ENCODE results near the gene BGLAP.

Gene BGLAP

GRCh38 chr1:156282479-156283222 lies 40.7 kb downstream of the BGLAP start, which contains the start of gene SMG5 (continued):
- TF ChIP-seq ZNF239 (tag by site-specific recombination; IDR thresholded peaks at IDR 0.05) (no peak), SCRT2 (tag by site-specific recombination; IDR thresholded peaks at IDR 0.05) (0 out of 2 replicates have a peak, but pooled peaks have one; percentile 26), ZBTB48 (tag by site-specific recombination; IDR thresholded peaks at IDR 0.05) (peak; percentile 97), ZNF221 (tag by site-specific recombination; IDR thresholded peaks at IDR 0.05; ENCODE audit: borderline replicate concordance) (no peak), ZNF433 (tag by site-specific recombination; IDR thresholded peaks at IDR 0.05; ENCODE audit: low read depth) (no peak), GFI1B (tag by site-specific recombination; IDR thresholded peaks at IDR 0.05) (no peak; the same call in 1 of the 2 replicates), SP7 (tag by site-specific recombination; IDR thresholded peaks at IDR 0.05) (peak; percentile 93), ZNF843 (tag by site-specific recombination; IDR thresholded peaks at IDR 0.05) (peak; percentile 78), ZNF394 (tag by site-specific recombination; IDR thresholded peaks at IDR 0.05; ENCODE audit: borderline replicate concordance) (peak; percentile 92), ZNF501 (tag by site-specific recombination; IDR thresholded peaks at IDR 0.05) (peak; percentile 96), ZNF785 (tag by site-specific recombination; IDR thresholded peaks at IDR 0.05) (0 out of 2 replicates have a peak, but pooled peaks have one; percentile 73), ELK4 (IDR thresholded peaks at IDR 0.05; ENCODE audit: borderline replicate concordance, low read depth, low read length) (peak; percentile 64; the same call in 1 of the 2 replicates), ZIC2 (tag by site-specific recombination; IDR thresholded peaks at IDR 0.05) (peak; percentile 59), ZNF639 (tag by site-specific recombination; IDR thresholded peaks at IDR 0.05) (peak; percentile 97), ZNF558 (tag by site-specific recombination; IDR thresholded peaks at IDR 0.05) (peak; percentile 86)

GRCh38 chr1:156283521-156283920 lies 41.5 kb downstream of the BGLAP start:
- Histone ChIP-seq H3K4me1 (ENCODE audit: control insufficient read depth, insufficient read depth, low read length) (peaks cover 4% of the 10 kb centered on the region; the same call in 1 of the 2 replicates), H3K9me3 (ENCODE audit: control insufficient read depth, insufficient read depth, low read depth, low read length) (no peaks in the 10 kb centered on the region), H3K4me3 (ENCODE audit: low read depth, low read length) (peak overlapping the region; percentile 91), H3K27ac (ENCODE audit: extremely low read depth, low read depth, low read length) (no peak overlapping the region; the same call in 1 of the 2 replicates), H3K36me3 (ENCODE audit: control insufficient read depth in 2 of 2, insufficient read depth in 1 of 2, low read length in 2 of 2) (peaks cover 4 to 45% of the 10 kb centered on the region in 2 experiments; a peak in 2 of 3 replicates)
- ChIA-PET CTCF (interaction anchor here (1.1 to 1.8 kb wide), 3 partner anchors 59 to 187 kb away, joined by 3 to 9 read pairs (median 4); no protein-coding TSS in a partner anchor), POLR2A (interaction anchor here (0.6 to 2.3 kb wide), 9 partner anchors 8 to 218 kb away, joined by 3 to 19 read pairs (median 6); partner anchors contain the start of genes CCT3, GLMP and TSACC)
- TF ChIP-seq ZNF830 (tag by site-specific recombination; IDR thresholded peaks at IDR 0.05; ENCODE audit: low read depth) (no peak), ZBTB48 (tag by site-specific recombination; IDR thresholded peaks at IDR 0.05) (peak; percentile 28; the same call in 1 of the 2 replicates)

- peak within 1 kb of the TSS; percentile 91 for H3K4me3 ChIP-seq (ENCODE audit: low read depth, low read length)
- H3K4me1 ChIP-seq (ENCODE audit: control insufficient read depth, insufficient read depth, low read length), result peaks cover 4% of the 10 kb centered on the region; the same call in 1 of the 2 replicates
- H3K27ac ChIP-seq (ENCODE audit: extremely low read depth, low read depth, low read length), result peak within 1 kb of the TSS; percentile 67; the same call in 1 of the 2 replicates
- H3K9me3 ChIP-seq (ENCODE audit: control insufficient read depth, insufficient read depth, low read depth, low read length), result no peaks in the 10 kb centered on the region
- POLR2A ChIA-PET, result interaction anchor here (1.0 to 1.8 kb wide), 2 partner anchors 10 to 54 kb away, joined by 4 to 10 read pairs; partner anchors contain the start of genes CCT3 and TSACC
- H3K36me3 ChIP-seq (ENCODE audit: control insufficient read depth in 2 of 2, insufficient read depth in 1 of 2, low read length in 2 of 2), result peaks cover 4 to 45% of the 10 kb centered on the region in 2 experiments; a peak in 2 of 3 replicates
- CTCF ChIA-PET, result interaction anchor here (1.1 to 1.2 kb wide), 2 partner anchors 162 to 187 kb away, joined by 3 to 4 read pairs; no protein-coding TSS in a partner anchor
- TF ChIP-seq ZNF37A (tag by site-specific recombination; IDR thresholded peaks at IDR 0.05) (no peak), ZNF473 (tag by site-specific recombination; IDR thresholded peaks at IDR 0.05) (no peak), ZNF398 (tag by site-specific recombination; IDR thresholded peaks at IDR 0.05) (no peak), ZNF548 (tag by site-specific recombination; IDR thresholded peaks at IDR 0.05) (no peak), ZNF692 (tag by site-specific recombination; IDR thresholded peaks at IDR 0.05) (peak; percentile 66), PATZ1 (tag by site-specific recombination; IDR thresholded peaks at IDR 0.05) (no peak), ZFP69B (tag by site-specific recombination; IDR thresholded peaks at IDR 0.05) (peak; percentile 59; the same call in 1 of the 2 replicates), SETDB1 (IDR thresholded peaks at IDR 0.05; ENCODE audit: insufficient read length, low read length) (no peak)
These were observed 42.1 kb downstream of the BGLAP start, which contains the start of gene TMEM79 for GRCh38 chr1:156284112-156284511. TSS of gene TMEM79 (plus strand) at chr1:156284325. CDS start at chr1:156285227, 902 bp downstream.

Measured in HEK293 (cell line).